Measurements from ENCODE around the gene CDC42. TPM values are rescaled to one million over a fixed set of nuclear protein-coding genes. Genes with fewer than 3 reads are reported as not detected.

CDC42 gene
- total and polyA plus RNA-seq, 2 experiments from 2014 or later = 69.7 to 358 TPM

DNA sequence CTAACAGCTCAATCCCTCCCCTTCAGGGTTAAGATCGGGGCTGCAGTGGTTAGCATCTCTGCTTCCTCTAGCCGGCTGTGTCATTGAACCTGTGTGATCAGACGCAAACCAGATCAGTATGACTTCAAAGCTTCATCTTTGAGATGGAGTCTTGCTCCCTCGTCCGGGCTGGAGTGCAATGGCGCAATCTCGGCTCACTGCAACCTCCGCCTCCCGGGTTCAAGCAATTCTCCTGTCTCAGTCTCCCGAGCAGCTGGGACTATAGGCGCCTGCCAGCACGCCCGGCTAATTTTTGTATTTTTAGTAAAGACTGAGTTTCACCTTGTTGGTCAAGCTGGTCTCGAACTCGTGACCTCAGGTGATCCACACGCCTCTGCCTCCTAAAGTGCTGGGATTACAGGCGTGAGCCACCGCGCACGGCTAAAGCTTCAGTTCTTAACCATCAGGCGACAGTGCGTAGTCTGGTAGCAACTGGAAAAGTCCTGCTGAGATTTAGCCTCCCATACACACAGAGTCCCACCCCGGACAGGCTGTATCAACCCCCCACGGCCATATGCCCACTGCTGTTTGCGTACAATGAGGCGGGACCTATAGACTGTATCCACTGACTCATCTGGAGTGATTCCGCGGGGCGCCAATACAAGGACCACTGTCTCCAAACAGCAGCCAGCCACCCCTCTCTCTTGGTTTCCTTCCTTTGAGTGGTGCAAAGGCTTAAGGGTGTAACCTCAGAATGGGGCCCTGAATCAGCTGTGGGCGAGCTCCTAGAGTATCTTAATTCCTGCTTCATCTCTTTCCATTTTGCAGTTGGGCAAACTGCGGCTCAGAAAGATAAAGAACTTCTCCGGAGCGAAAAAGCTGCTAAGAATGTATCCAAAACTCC, 27.8 kb upstream of the CDC42 start:
- TF ChIP-seq, protein P1, sequence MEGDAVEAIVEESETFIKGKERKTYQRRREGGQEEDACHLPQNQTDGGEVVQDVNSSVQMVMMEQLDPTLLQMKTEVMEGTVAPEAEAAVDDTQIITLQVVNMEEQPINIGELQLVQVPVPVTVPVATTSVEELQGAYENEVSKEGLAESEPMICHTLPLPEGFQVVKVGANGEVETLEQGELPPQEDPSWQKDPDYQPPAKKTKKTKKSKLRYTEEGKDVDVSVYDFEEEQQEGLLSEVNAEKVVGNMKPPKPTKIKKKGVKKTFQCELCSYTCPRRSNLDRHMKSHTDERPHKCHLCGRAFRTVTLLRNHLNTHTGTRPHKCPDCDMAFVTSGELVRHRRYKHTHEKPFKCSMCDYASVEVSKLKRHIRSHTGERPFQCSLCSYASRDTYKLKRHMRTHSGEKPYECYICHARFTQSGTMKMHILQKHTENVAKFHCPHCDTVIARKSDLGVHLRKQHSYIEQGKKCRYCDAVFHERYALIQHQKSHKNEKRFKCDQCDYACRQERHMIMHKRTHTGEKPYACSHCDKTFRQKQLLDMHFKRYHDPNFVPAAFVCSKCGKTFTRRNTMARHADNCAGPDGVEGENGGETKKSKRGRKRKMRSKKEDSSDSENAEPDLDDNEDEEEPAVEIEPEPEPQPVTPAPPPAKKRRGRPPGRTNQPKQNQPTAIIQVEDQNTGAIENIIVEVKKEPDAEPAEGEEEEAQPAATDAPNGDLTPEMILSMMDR (IDR thresholded peaks at IDR 0.05; ENCODE audit: poor library complexity) = peak; percentile 30
- TF ChIP-seq EZH2 (IDR thresholded peaks at IDR 0.05; ENCODE audit: borderline replicate concordance) = no peak
- TF ChIP-seq EZH2phosphoT487 (IDR thresholded peaks at IDR 0.05; ENCODE audit: low read depth, severe bottlenecking, unreplicated experiment) = no peak
- Histone ChIP-seq H3K36me3 (replicated peaks; ENCODE audit: insufficient read depth, low read depth) (no peaks in the 10 kb centered on the region), H3K27me3 (no peaks in the 10 kb centered on the region), H2AFZ (peak overlapping the region; percentile 42), H3K4me2 (peak overlapping the region; percentile 75), H3K9me2 (replicated peaks; ENCODE audit: insufficient read depth) (no peaks in the 10 kb centered on the region), H3K4me3 (peak overlapping the region; percentile 17), H3K4me1 (ENCODE audit: insufficient read depth) (peaks cover 11% of the 10 kb centered on the region), H3K9me3 (ENCODE audit: low read depth) (no peaks in the 10 kb centered on the region), H4K20me1 (ENCODE audit: insufficient read depth, poor library complexity, severe bottlenecking) (no peaks in the 10 kb centered on the region), H3K79me2 (peaks cover 5% of the 10 kb centered on the region), H3K27ac (peak overlapping the region; percentile 99)
- DNase-seq (ENCODE audit: low spot score) = peak; percentile 78
- WGBS (ENCODE audit: low lambda C conversion rate, missing lambda C conversion rate) = 10% methylated on average over 33 of the region's 33 CpGs

DNA sequence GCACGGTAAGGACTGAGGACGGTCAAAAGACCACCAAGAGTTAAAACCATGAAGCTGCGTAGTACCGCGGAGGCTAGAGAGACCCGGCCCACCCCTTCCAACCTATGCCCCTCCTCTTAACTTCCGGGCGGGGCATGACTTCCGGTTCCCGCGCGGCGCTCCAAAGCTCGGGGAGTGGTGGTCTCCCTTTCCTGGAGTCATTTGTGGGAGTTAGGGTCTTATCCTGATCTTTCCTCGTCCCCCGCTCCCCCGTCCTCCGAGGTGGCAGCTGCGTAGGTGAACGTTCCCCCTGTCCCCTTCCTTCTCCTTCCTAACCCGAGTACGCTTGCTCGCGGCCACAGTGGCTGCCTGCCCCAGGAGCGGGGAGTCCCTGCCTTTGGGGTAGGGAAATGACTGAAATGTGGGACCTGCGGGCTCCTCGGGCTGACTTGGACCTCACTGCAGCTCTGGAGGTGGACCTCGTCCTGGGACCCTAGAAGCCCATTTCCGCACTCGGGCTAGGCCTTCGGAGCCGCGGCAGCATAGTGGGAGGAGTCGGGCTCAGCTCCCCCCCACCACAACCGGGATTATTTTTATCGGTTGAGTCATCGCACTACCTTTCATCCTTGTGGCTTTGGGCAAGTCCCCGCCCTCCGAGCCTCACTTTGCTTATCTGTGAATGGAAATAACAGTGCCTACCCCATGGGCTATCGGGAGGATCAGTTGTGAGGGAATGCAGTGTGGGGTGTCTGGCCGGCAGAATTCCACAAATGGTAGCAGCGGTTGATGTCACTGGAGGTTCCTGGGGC, 26.9 kb upstream of the CDC42 start:
- peaks cover 5% of the 10 kb centered on the region for H3K79me2 ChIP-seq
- H3K27ac ChIP-seq = peak overlapping the region; percentile 99
- 1% methylated on average over 33 of the region's 42 CpGs for WGBS (ENCODE audit: low lambda C conversion rate, missing lambda C conversion rate)
- peak overlapping the region; percentile 71 for H3K4me3 ChIP-seq
- TF ChIP-seq EZH2 (IDR thresholded peaks at IDR 0.05; ENCODE audit: borderline replicate concordance) (no peak), EZH2phosphoT487 (IDR thresholded peaks at IDR 0.05; ENCODE audit: low read depth, severe bottlenecking, unreplicated experiment) (no peak)
- TF ChIP-seq, protein P1 (IDR thresholded peaks at IDR 0.05; ENCODE audit: poor library complexity) = no peak
- no peaks in the 10 kb centered on the region for H3K36me3 ChIP-seq (replicated peaks; ENCODE audit: insufficient read depth, low read depth)
- H3K27me3 ChIP-seq = no peaks in the 10 kb centered on the region
- no peaks in the 10 kb centered on the region for H4K20me1 ChIP-seq (ENCODE audit: insufficient read depth, poor library complexity, severe bottlenecking)
- no peaks in the 10 kb centered on the region for H3K9me2 ChIP-seq (replicated peaks; ENCODE audit: insufficient read depth)
- peak overlapping the region; percentile 75 for H3K4me2 ChIP-seq
- DNase-seq (ENCODE audit: low spot score) = peak; percentile 95
- peak overlapping the region; percentile 89 for H2AFZ ChIP-seq
- no peaks in the 10 kb centered on the region for H3K9me3 ChIP-seq (ENCODE audit: low read depth)
- H3K4me1 ChIP-seq (ENCODE audit: insufficient read depth) = peaks cover 11% of the 10 kb centered on the region

GRCh38 chr1:22026924-22027289, 25.6 kb upstream of the CDC42 start:
- H4K20me1 ChIP-seq (ENCODE audit: insufficient read depth, poor library complexity, severe bottlenecking) = no peaks in the 10 kb centered on the region
- peaks cover 18% of the 10 kb centered on the region for H3K4me1 ChIP-seq (ENCODE audit: insufficient read depth)
- no peak overlapping the region for H3K27ac ChIP-seq
- no peak for TF ChIP-seq EZH2phosphoT487 (IDR thresholded peaks at IDR 0.05; ENCODE audit: low read depth, severe bottlenecking, unreplicated experiment)
- TF ChIP-seq, protein P1 (IDR thresholded peaks at IDR 0.05; ENCODE audit: poor library complexity) = no peak
- TF ChIP-seq EZH2 (IDR thresholded peaks at IDR 0.05; ENCODE audit: borderline replicate concordance) = no peak
- no peaks in the 10 kb centered on the region for H3K9me3 ChIP-seq (ENCODE audit: low read depth)
- whole genome bisulfite sequencing (ENCODE audit: low lambda C conversion rate, missing lambda C conversion rate) = 86% methylated on average over 3 of the region's 3 CpGs
- H3K79me2 ChIP-seq = peaks cover 5% of the 10 kb centered on the region
- no peak overlapping the region for H3K4me2 ChIP-seq
- no peak overlapping the region for H2AFZ ChIP-seq
- no peak for DNase-seq (ENCODE audit: low spot score)
- H3K27me3 ChIP-seq = no peaks in the 10 kb centered on the region
- H3K4me3 ChIP-seq = no peak overlapping the region
- no peaks in the 10 kb centered on the region for H3K9me2 ChIP-seq (replicated peaks; ENCODE audit: insufficient read depth)
- H3K36me3 ChIP-seq (replicated peaks; ENCODE audit: insufficient read depth, low read depth) = no peaks in the 10 kb centered on the region

Data from hepatocyte (in vitro differentiated cells).